Measurements from ENCODE around the gene RXRG.

- TF ChIP-seq, protein P1, sequence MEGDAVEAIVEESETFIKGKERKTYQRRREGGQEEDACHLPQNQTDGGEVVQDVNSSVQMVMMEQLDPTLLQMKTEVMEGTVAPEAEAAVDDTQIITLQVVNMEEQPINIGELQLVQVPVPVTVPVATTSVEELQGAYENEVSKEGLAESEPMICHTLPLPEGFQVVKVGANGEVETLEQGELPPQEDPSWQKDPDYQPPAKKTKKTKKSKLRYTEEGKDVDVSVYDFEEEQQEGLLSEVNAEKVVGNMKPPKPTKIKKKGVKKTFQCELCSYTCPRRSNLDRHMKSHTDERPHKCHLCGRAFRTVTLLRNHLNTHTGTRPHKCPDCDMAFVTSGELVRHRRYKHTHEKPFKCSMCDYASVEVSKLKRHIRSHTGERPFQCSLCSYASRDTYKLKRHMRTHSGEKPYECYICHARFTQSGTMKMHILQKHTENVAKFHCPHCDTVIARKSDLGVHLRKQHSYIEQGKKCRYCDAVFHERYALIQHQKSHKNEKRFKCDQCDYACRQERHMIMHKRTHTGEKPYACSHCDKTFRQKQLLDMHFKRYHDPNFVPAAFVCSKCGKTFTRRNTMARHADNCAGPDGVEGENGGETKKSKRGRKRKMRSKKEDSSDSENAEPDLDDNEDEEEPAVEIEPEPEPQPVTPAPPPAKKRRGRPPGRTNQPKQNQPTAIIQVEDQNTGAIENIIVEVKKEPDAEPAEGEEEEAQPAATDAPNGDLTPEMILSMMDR (IDR thresholded peaks at IDR 0.05; ENCODE audit: control extremely low read depth in 1 of 3, insufficient read depth in 1 of 3, low read depth in 1 of 3, low read length in 3 of 3) = no peak
- TF ChIP-seq MAFK (IDR thresholded peaks at IDR 0.05; ENCODE audit: low read depth, low read length) (no peak), CHD2 (IDR thresholded peaks at IDR 0.05; ENCODE audit: low read length) (no peak), RFX5 (IDR thresholded peaks at IDR 0.05; ENCODE audit: borderline replicate concordance, low read depth, low read length) (no peak), GTF2F1 (IDR thresholded peaks at IDR 0.05; ENCODE audit: borderline replicate concordance, low read depth, low read length) (no peak), SUZ12 (IDR thresholded peaks at IDR 0.05; ENCODE audit: low read length) (peak; percentile 83), EZH2 (IDR thresholded peaks at IDR 0.05; ENCODE audit: low read depth, low read length, severe bottlenecking) (peak; percentile 71), MAX (IDR thresholded peaks at IDR 0.05) (no peak), TAF1 (IDR thresholded peaks at IDR 0.05; ENCODE audit: low read depth, low read length) (no peak), SP1 (IDR thresholded peaks at IDR 0.05; ENCODE audit: low read depth, low read length) (no peak)
Observed at GRCh38 chr1:165353731-165354671, 90.9 kb downstream of the RXRG start.
